Adrenal gland (tissue), 12 donors: ENCODE measurements around the gene BCKDHA. TPM values are rescaled to one million over a fixed set of nuclear protein-coding genes. Genes with fewer than 3 reads are reported as not detected.

ENCODE experiments used
- DNase-seq, 7 donors: peaks; one replicate each; pipeline ENCODE4 v3.0.0-alpha.2; 2019 to 2020
- H3K27ac ChIP-seq, 5 donors: fragments of 200-600 bp; sonication (generic) in 4 of 5; 1 replicate in 3 of 5; 2 replicates in 2 of 5; pipeline versions ENCODE4 v1.5.1 to v1.8.0; 2016 to 2020; ENCODE audit warnings: mild to moderate bottlenecking in 1 of 5
- H3K27me3 ChIP-seq: fragments of 200-600 bp; 2 replicates; pipeline ENCODE4 v1.8.0; 2021
- H3K36me3 ChIP-seq, 2 donors: fragments of 200-600 bp; replicated peaks in 1 of 2; 1 replicate in 1 of 2; 2 replicates in 1 of 2; pipeline versions ENCODE4 v1.5.1 to v1.8.0; 2018 to 2022
- H3K4me1 ChIP-seq, 2 donors: fragments of 200-600 bp; replicated peaks in 1 of 2; 1 replicate in 1 of 2; 2 replicates in 1 of 2; pipeline versions ENCODE4 v1.5.1 to v1.8.0; 2018 to 2021
- H3K4me3 ChIP-seq, 4 donors: fragments of 200-600 bp; sonication (generic) in 3 of 4; one replicate each; pipeline ENCODE4 v1.5.1; 2016 to 2018
- H3K9me3 ChIP-seq, 3 donors: fragments of 200-600 bp; sonication (generic) in 1 of 3; replicated peaks in 1 of 3; 1 replicate in 2 of 3; 2 replicates in 1 of 3; pipeline versions ENCODE4 v1.5.1 to v1.8.0; 2016 to 2021
- CTCF ChIP-seq, 6 experiments: fragments of 450-650 bp in 4 of 6; fragments of 200-600 bp in 2 of 6; sonication (generic) in 1 of 6; IDR thresholded peaks; 1 replicate in 5 of 6; 2 replicates in 1 of 6; pipeline versions ENCODE4 v1.5.1 to v1.8.0; 2016 to 2021; ENCODE audit warnings: antibody characterized with exemption in 6 of 6, mild to moderate bottlenecking in 2 of 6, moderate library complexity in 1 of 6
- POLR2A ChIP-seq, 2 donors: fragments of 450-650 bp; IDR thresholded peaks; one replicate each; pipeline ENCODE4 v1.6.1; 2017; ENCODE audit warnings: antibody characterized with exemption in 2 of 2, mild to moderate bottlenecking in 2 of 2, moderate library complexity in 1 of 2
- WGBS, 4 donors: extraction: QIAGEN DNeasy Blood & Tissue Kit in 2 of 4; methylation state at CpG; one replicate each; pipeline versions ENCODE4 v1.1.5 to v1.1.7; 2013 to 2017; 5-methylcytosine and 5-hydroxymethylcytosine counted together
- intact Hi-C, 2 donors: fragments of 100-400 bp; cut with DNase I; formaldehyde crosslinking; loops; one replicate each; pipeline versions ENCODE4 v1.14.1 to v1.15.0; 2022 to 2023
- polyA plus RNA-seq, 3 donors: library from polyadenylated mRNA; stranded (reverse); fragments of 200-250 nt in 2 of 3; fragments of 350-450 nt in 1 of 3; fragmentation: Illumina TruSeq in 1 of 3; extraction: RNeasy Lipid Tissue Mini Kit (QIAGEN cat#74804) in 1 of 3; gene quantifications; one replicate each; pipeline ENCODE4 v1.2.3, GENCODE V29; 2013 to 2014
- total RNA-seq, 9 donors: library from RNA; depleted of rRNA in 4 of 9; stranded (reverse); fragments of >200 nt in 4 of 9; fragments of 120-200 nt in 1 of 9; fragmentation: NEBNext Ultra II Directional in 1 of 9; extraction: Animal tissue kit (Norgen Biotek cat#: 25700) in 1 of 9; gene quantifications; one replicate each; pipeline versions ENCODE4 v1.1.0 to v1.2.4, GENCODE V29; 2013 to 2023
- donor health status: healthy with polysubstance abuse.
- donor health status: Bipolar disorder and iron deficiency.
- donor health status: DM: yes; HTN: yes; CAD: no.
- donor health status: DM: no; HTN: no; CAD: no.
- donor health status: DM: no; HTN: no; CAD: no.
- donor health status: DM: yes; HTN: yes; CAD: no.

Gene BCKDHA
- total and polyA plus RNA-seq, 12 donors: 17.6 to 294 (median 100) TPM

GRCh38 chr19:41356984-41357739, 40.5 kb upstream of the BCKDHA start:
- peaks cover 10 to 11% of the 10 kb centered on the region in 2 donors for H3K4me1 ChIP-seq
- no peak overlapping the region for H3K27ac ChIP-seq
- WGBS, 4 donors: 78 to 82% (median 80%) methylated on average over 10 to 11 of the region's 11 CpGs
- H3K36me3 ChIP-seq: no peaks in the 10 kb centered on the region
- no peak for TF ChIP-seq CTCF (IDR thresholded peaks at IDR 0.05)
- no peak for TF ChIP-seq POLR2A (IDR thresholded peaks at IDR 0.05)
- no peaks in the 10 kb centered on the region for H3K9me3 ChIP-seq
- intact Hi-C loops: no loop called here
- no peak overlapping the region for H3K4me3 ChIP-seq
- DNase-seq: no peak
- H3K27me3 ChIP-seq: no peaks in the 10 kb centered on the region

GRCh38 chr19:41357746-41358145, 39.9 kb upstream of the BCKDHA start:
- Histone ChIP-seq H3K36me3 (no peaks in the 10 kb centered on the region), H3K27me3 (no peaks in the 10 kb centered on the region), H3K4me1 (peaks cover 7 to 10% of the 10 kb centered on the region in 2 donors), H3K4me3 (no peak overlapping the region), H3K27ac (no peak overlapping the region), H3K9me3 (no peaks in the 10 kb centered on the region)
- TF ChIP-seq CTCF (IDR thresholded peaks at IDR 0.05) (no peak), POLR2A (IDR thresholded peaks at IDR 0.05) (no peak)
- intact Hi-C loops: no loop called here
- no peak for DNase-seq
- 77 to 96% (median 93%) methylated on average over 3 to 13 of the region's 13 CpGs for WGBS, 4 donors

- WGBS, 4 donors: 83 to 100% (median 93%) methylated on average over 1 of the region's 1 CpG
- H3K9me3 ChIP-seq: no peaks in the 10 kb centered on the region
- no peaks in the 10 kb centered on the region for H3K36me3 ChIP-seq
- no peaks in the 10 kb centered on the region for H3K27me3 ChIP-seq
- no peak for DNase-seq
- intact Hi-C loops: no loop called here
- no peak overlapping the region for H3K4me3 ChIP-seq
- no peak overlapping the region for H3K27ac ChIP-seq
- peaks cover 8 to 9% of the 10 kb centered on the region in 2 donors for H3K4me1 ChIP-seq
- TF ChIP-seq POLR2A (IDR thresholded peaks at IDR 0.05): no peak
- no peak for TF ChIP-seq CTCF (IDR thresholded peaks at IDR 0.05)
Measured at GRCh38 chr19:41359741-41360140, 37.9 kb upstream of the BCKDHA start.

GRCh38 chr19:41362143-41362847, 35.3 kb upstream of the BCKDHA start:
- DNase-seq: no peak
- H3K4me1 ChIP-seq: peaks cover 14 to 16% of the 10 kb centered on the region in 2 donors
- no peaks in the 10 kb centered on the region for H3K9me3 ChIP-seq
- H3K27me3 ChIP-seq: no peaks in the 10 kb centered on the region
- no peak overlapping the region for H3K27ac ChIP-seq
- TF ChIP-seq POLR2A (IDR thresholded peaks at IDR 0.05) (no peak), CTCF (IDR thresholded peaks at IDR 0.05) (no peak)
- intact Hi-C loops: no loop called here
- H3K36me3 ChIP-seq: no peaks in the 10 kb centered on the region
- 82 to 88% (median 87%) methylated on average over 10 of the region's 10 CpGs for WGBS, 4 donors
- no peak overlapping the region for H3K4me3 ChIP-seq
